ENCODE results near the gene HTR6. TPM values are rescaled to one million over a fixed set of nuclear protein-coding genes. Genes with fewer than 3 reads are reported as not detected.

Gene HTR6
- not detected in 2 replicates for total RNA-seq

DNA sequence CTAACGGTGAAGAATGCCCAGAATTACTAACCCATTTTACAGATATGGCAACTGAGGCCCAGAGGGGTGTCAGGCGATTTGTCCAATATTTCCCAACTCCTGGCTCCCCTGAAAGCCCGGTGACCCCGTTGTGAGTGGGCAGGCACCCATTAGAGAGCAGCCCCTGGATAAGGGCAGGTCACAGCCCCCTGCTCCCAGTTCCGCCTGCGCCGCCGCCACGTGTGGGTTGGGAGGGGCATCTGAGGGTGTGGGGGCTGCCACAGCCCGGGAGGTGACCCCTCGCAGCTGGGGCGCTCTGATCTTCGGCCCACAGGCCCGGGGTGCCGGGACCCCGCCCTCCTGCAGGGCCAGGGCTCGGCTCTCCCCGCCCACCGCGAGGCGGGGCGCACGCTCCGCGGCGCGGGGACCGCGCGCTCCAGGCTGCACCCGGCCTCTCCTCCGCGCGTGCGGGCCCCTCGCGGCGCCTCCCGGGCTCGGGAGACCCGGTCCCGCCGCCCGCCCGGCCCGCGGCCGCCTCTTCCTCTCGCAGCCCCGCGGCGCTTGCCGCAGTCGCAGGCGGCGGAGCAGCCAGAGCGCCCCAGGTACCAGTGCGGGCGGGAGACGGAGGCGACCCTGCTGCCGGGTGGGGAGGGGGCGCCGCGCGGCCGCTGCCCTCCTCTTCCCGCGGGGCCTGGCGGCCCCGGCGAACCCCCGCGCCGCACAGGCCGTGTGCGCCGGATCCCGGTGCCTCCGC lies at the start of gene HTR6:
Gene HTR6 (plus strand): TSS at position 423 of the 733 bp plus-strand sequence. CDS start 879 bp downstream, outside the sequence.

DNA sequence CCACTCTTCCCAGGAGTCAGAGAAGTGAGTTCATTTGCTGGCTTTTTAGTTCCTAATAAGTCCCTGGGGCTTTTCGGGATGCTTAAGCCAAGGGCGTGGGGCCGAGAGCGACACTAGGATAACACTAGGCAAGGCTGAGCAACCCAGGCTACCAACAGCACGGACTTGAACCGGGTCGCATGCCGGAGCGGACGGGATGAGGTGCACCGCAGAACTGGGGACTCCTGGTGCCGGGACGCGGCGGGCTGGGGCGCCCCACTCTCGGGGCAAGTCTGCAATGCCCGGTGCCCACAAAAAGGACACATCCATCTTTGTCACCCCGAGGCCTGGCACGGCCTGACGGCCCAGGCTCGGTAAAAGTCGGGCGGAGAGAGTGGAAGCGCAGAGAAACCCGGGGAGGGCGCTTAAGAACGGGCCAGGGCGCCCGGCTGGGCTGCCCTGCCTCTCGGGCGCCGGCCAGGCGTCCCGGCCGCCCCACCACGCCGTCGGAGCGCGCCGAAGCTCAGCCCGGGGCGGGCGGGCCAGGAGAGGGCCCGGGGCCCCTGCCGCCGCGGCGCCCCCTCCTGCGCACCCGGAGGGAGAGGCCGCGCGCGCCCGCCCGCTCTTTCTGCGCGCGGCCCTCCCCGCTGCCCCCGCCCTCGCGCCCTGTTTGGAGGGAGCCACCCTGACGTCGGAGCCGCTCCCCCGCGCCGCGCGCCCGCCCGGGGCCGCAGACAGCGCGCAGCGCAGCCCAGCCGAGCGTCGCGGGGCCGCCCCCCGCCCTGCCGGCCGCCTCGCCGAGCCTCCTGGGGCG lies 20.9 kb upstream of the HTR6 start, which contains the start of gene NBL1:
Gene NBL1 (plus strand): TSS at position 710 of the 793 bp plus-strand sequence. CDS start 10,720 bp downstream, outside the sequence.

Other genes with a start within 250 kb of the HTR6 start
- gene CAPZB, start 179.3 kb upstream of the HTR6 start, total RNA-seq, result 192 and 194 TPM in 2 replicates
- gene NBL1, start 20.6 kb upstream of the HTR6 start, total RNA-seq, result 135 and 198 TPM in 2 replicates
- gene TMCO4, start 135.0 kb downstream of the HTR6 start, total RNA-seq, result 6.1 and 7.6 TPM in 2 replicates
- not detected in 2 replicates for gene RNF186, start 150.4 kb downstream of the HTR6 start, total RNA-seq
- gene OTUD3, start 217.5 kb downstream of the HTR6 start, total RNA-seq, result 2.2 and 3.5 TPM in 2 replicates

Measured in dermis lymphatic vessel endothelial cell (primary cell).